Measurements from ENCODE around the gene PLCXD3. TPM values are rescaled to one million over a fixed set of nuclear protein-coding genes. Genes with fewer than 3 reads are reported as not detected.

The PLCXD3 gene
- total RNA-seq, 1 experiment from 2014 or later, result 5.0 TPM

- no peaks in the 10 kb centered on the region for H3K9me3 ChIP-seq (ENCODE audit: low read length)
- POLR2A ChIA-PET (ENCODE audit: unreplicated experiment), result no interaction called here
These were observed 135.8 kb downstream of the PLCXD3 start for GRCh38 chr5:41374631-41375030.

GRCh38 chr5:41373230-41373629, 137.2 kb downstream of the PLCXD3 start:
- no peak overlapping the region for H3K4me2 ChIP-seq (ENCODE audit: low read length)
- H3K79me2 ChIP-seq (ENCODE audit: low read length), result no peaks in the 10 kb centered on the region
- H3F3A ChIP-seq (ENCODE audit: low read length, unreplicated experiment), result no peaks in the 10 kb centered on the region
- H4K20me1 ChIP-seq (ENCODE audit: low read length), result no peaks in the 10 kb centered on the region
- no peak overlapping the region for H3K9ac ChIP-seq (ENCODE audit: low read length)
- H3K27me3 ChIP-seq (ENCODE audit: low read length), result no peaks in the 10 kb centered on the region
- no peak overlapping the region for H2AFZ ChIP-seq (ENCODE audit: low read length)
- POLR2A ChIA-PET (ENCODE audit: unreplicated experiment), result no interaction called here
- intact Hi-C loops (cut with micrococcal nuclease), result no loop called here
- H3K27ac ChIP-seq (ENCODE audit: low read length), result no peak overlapping the region
- no peak overlapping the region for H3K4me3 ChIP-seq (ENCODE audit: low read length)
- no peaks in the 10 kb centered on the region for H3K9me3 ChIP-seq (ENCODE audit: low read length)
- CTCF ChIA-PET, result no interaction called here
- no peak for DNase-seq
- BruUV-seq (replicated peaks), result no TSS peak
- H3K4me1 ChIP-seq (ENCODE audit: insufficient read depth, low read length), result peaks cover 15% of the 10 kb centered on the region
- H3K9me2 ChIP-seq (replicated peaks; ENCODE audit: low read length), result no peaks in the 10 kb centered on the region
- no peaks in the 10 kb centered on the region for H3K36me3 ChIP-seq (ENCODE audit: low read depth, low read length)
- no peak for TF ChIP-seq EZH2 (IDR thresholded peaks at IDR 0.05; ENCODE audit: low read length, unreplicated experiment)
- no peak for TF ChIP-seq CTCF (conservative IDR thresholded peaks at IDR 0.05; ENCODE audit: low read depth, low read length)
- TF ChIP-seq EZH2phosphoT487 (IDR thresholded peaks at IDR 0.05; ENCODE audit: borderline replicate concordance, low read length), result no peak
- no peak for ATAC-seq

More at GRCh38 chr5:41374631-41375030, 135.8 kb downstream of the PLCXD3 start:
- H3K4me3 ChIP-seq (ENCODE audit: low read length), result no peak overlapping the region
- CTCF ChIA-PET, result no interaction called here
- no peak overlapping the region for H3K27ac ChIP-seq (ENCODE audit: low read length)
- H3F3A ChIP-seq (ENCODE audit: low read length, unreplicated experiment), result no peaks in the 10 kb centered on the region
- BruUV-seq (replicated peaks), result no TSS peak
- ATAC-seq (no peak), DNase-seq (no peak)
- H3K4me1 ChIP-seq (ENCODE audit: insufficient read depth, low read length), result peaks cover 15% of the 10 kb centered on the region
- intact Hi-C loops (cut with micrococcal nuclease), result no loop called here
- no peaks in the 10 kb centered on the region for H3K79me2 ChIP-seq (ENCODE audit: low read length)
- H3K4me2 ChIP-seq (ENCODE audit: low read length), result no peak overlapping the region
- no peaks in the 10 kb centered on the region for H3K27me3 ChIP-seq (ENCODE audit: low read length)
- H2AFZ ChIP-seq (ENCODE audit: low read length), result no peak overlapping the region
- no peaks in the 10 kb centered on the region for H3K36me3 ChIP-seq (ENCODE audit: low read depth, low read length)
- TF ChIP-seq EZH2phosphoT487 (IDR thresholded peaks at IDR 0.05; ENCODE audit: borderline replicate concordance, low read length) (no peak), CTCF (conservative IDR thresholded peaks at IDR 0.05; ENCODE audit: low read depth, low read length) (no peak), EZH2 (IDR thresholded peaks at IDR 0.05; ENCODE audit: low read length, unreplicated experiment) (no peak)
- H3K9ac ChIP-seq (ENCODE audit: low read length), result no peak overlapping the region
- H3K9me2 ChIP-seq (replicated peaks; ENCODE audit: low read length), result no peaks in the 10 kb centered on the region
- no peaks in the 10 kb centered on the region for H4K20me1 ChIP-seq (ENCODE audit: low read length)

GRCh38 chr5:41371738-41372137, 138.7 kb downstream of the PLCXD3 start:
- intact Hi-C loops (cut with micrococcal nuclease), result no loop called here
- H3K9ac ChIP-seq (ENCODE audit: low read length), result no peak overlapping the region
- no peak overlapping the region for H2AFZ ChIP-seq (ENCODE audit: low read length)
- no peaks in the 10 kb centered on the region for H3K9me2 ChIP-seq (replicated peaks; ENCODE audit: low read length)
- no peak overlapping the region for H3K4me3 ChIP-seq (ENCODE audit: low read length)
- no peaks in the 10 kb centered on the region for H3K27me3 ChIP-seq (ENCODE audit: low read length)
- H3K4me2 ChIP-seq (ENCODE audit: low read length), result no peak overlapping the region
- TF ChIP-seq EZH2 (IDR thresholded peaks at IDR 0.05; ENCODE audit: low read length, unreplicated experiment), result no peak
- H3K79me2 ChIP-seq (ENCODE audit: low read length), result no peaks in the 10 kb centered on the region
- peak; percentile 65 for ATAC-seq
- no peaks in the 10 kb centered on the region for H3F3A ChIP-seq (ENCODE audit: low read length, unreplicated experiment)
- no peaks in the 10 kb centered on the region for H3K9me3 ChIP-seq (ENCODE audit: low read length)
- peaks cover 15% of the 10 kb centered on the region for H3K4me1 ChIP-seq (ENCODE audit: insufficient read depth, low read length)
- no peaks in the 10 kb centered on the region for H3K36me3 ChIP-seq (ENCODE audit: low read depth, low read length)
- ChIA-PET CTCF (no interaction called here), POLR2A (ENCODE audit: unreplicated experiment) (no interaction called here)
- H4K20me1 ChIP-seq (ENCODE audit: low read length), result no peaks in the 10 kb centered on the region
- H3K27ac ChIP-seq (ENCODE audit: low read length), result no peak overlapping the region
- DNase-seq, result peak; percentile 74
- BruUV-seq (replicated peaks), result no TSS peak
